Sigmoid colon (tissue), 4 donors: ENCODE results near the gene ABLIM1.

Experiments
- CTCF ChIP-seq, 4 experiments: fragments of 450-650 bp in 3 of 4; fragments of 200-600 bp in 1 of 4; IDR thresholded peaks; one replicate each; pipeline ENCODE4 v1.5.1; 2016 to 2019; ENCODE audit warnings: antibody characterized with exemption in 4 of 4, mild to moderate bottlenecking in 3 of 4, moderate library complexity in 2 of 4
- EP300 ChIP-seq, 4 donors: sonication (generic); formaldehyde crosslinking; IDR thresholded peaks; one replicate each; pipeline ENCODE4 v1.6.1; 2017; ENCODE audit warnings: antibody characterized with exemption in 4 of 4
- POLR2A ChIP-seq, 2 donors: fragments of 450-650 bp; IDR thresholded peaks; one replicate each; pipeline ENCODE4 v1.6.1; 2016; ENCODE audit warnings: antibody characterized with exemption in 2 of 2, mild to moderate bottlenecking in 2 of 2, moderate library complexity in 2 of 2
- POLR2AphosphoS5 ChIP-seq, 4 donors: sonication (generic); formaldehyde crosslinking; IDR thresholded peaks; one replicate each; pipeline ENCODE4 v1.6.1; 2017; ENCODE audit warnings: antibody characterized with exemption in 4 of 4

GRCh38 chr10:114397651-114398145 lies 260.4 kb downstream of the ABLIM1 start:
- no peak for TF ChIP-seq CTCF (IDR thresholded peaks at IDR 0.05)
- TF ChIP-seq POLR2AphosphoS5 (IDR thresholded peaks at IDR 0.05): no peak
- no peak for TF ChIP-seq POLR2A (IDR thresholded peaks at IDR 0.05)
- no peak for TF ChIP-seq EP300 (IDR thresholded peaks at IDR 0.05)
